NCI-H2107 (cell line): ENCODE data around the gene TATDN2.

Experiments
- DNase-seq: peaks from one replicate; lab custom pipeline; 2025; lab: John Stamatoyannopoulos, UW

TATDN2 gene

DNA sequence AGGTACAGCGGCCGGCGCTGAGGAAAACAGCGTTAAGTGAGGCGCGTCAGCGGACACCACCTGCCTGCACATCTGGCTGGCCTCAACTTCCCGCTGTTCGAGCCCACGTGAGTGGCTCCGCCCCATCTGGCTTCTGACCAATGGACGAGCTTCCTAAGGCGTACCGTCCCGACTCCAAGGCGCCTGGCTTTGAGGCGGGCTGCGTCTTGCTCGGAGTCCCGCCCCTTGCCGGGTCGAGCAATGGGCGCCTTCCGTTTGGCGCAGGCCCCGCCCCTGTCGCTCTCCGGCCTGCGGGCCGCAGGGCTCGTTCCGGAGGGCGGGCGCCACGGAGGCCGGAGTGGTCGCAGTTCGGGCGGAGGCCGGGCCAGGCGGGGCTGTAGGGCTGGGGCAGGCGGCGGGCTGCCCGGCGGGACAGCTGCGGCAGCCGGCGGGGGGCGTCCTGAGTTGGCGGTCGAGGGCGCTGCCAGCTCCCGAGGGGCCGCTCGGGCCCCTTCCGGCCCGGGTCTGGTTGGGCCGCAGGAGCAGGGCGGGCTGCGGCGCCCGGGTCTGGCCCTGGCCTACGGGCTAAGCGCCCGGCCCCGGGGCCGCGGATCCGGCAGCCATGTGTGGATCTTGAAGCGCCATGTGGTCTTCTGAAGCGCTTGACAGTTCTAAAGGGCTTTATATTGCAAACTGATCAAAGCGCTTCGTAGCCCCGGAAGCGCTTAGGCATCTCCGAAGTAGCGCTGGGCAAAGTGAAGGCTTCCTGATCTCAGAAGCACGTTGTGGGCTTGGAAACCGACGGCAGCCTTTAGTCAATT lies at the start of gene TATDN2:
TATDN2 (plus strand) TSS at position 276 of the 800 bp plus-strand sequence. CDS start 742 bp downstream, outside the sequence.
- peak; percentile 77 for DNase-seq

GRCh38 chr3:10198761-10199649 lies 49.3 kb upstream of the TATDN2 start:
- no peak for DNase-seq

DNA sequence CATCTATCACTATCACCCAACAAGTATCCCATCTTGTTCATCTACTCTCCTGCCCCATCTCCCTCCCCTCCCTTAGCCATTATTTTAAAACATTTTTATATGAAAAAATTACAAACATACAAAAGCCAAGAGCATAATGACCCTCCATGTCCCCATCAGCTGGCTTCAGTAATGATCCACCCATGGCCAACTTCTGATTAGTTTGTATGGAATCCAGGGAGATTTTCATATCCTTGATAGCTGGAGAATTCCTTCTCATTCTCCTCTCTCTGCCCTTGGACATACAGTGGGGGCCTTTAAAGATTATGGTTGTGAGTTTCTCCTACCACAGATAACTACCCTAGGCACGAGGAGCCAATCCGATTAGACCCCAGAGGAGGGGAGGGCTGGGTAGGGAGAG lies 43.3 kb upstream of the TATDN2 start:
- DNase-seq = no peak

DNA sequence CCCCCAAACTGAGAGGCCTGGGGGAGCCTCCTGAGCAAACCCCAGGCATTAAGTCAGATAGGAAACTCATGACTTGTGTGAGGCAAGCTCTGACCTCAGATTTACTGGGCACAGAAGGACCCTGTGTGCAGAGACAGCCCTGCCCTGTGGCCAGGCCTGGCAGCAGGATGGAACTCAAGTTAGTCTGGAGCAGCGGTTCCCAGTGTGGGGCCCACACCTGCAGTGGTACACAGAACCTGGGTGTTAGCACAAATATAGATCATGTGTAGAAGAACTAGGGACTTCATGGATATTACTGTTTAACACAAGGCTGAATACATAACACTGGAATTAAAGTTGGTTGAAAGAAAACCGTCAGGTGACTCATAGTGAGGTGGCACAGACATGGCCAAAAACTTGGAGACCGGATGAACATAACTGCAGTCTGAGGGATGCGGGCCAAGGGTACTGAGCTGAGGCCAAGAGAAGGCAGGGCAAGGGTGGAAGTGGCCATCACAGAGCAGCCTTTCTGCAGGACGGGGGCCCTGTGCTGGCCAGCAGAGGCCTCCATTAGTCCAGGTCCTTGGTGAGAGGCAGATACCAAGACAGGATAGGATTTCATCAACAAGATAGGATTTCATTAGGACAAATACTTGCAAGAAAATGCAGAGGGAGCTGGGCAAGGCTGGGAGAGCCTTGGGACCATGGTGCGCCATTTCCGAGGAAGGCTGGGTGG lies 42.7 kb upstream of the TATDN2 start:
- DNase-seq = no peak

DNA sequence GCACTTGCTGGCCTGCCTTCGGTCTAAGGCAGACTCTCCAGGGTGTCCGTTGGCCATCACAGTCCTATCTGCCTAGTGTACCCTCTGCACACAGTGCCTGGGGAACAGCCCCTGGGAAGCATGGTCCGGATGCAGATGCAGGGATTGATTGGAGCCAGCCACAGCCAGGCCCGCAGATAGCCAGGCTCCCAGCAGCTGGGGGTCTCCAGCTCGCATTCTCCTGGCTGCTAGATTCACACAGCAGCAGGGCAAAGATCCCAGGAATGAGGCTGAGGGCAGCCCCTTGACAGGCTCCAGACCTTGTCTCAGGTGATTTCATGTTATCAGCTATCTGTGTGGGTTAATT lies 42.1 kb upstream of the TATDN2 start:
- no peak for DNase-seq

DNA sequence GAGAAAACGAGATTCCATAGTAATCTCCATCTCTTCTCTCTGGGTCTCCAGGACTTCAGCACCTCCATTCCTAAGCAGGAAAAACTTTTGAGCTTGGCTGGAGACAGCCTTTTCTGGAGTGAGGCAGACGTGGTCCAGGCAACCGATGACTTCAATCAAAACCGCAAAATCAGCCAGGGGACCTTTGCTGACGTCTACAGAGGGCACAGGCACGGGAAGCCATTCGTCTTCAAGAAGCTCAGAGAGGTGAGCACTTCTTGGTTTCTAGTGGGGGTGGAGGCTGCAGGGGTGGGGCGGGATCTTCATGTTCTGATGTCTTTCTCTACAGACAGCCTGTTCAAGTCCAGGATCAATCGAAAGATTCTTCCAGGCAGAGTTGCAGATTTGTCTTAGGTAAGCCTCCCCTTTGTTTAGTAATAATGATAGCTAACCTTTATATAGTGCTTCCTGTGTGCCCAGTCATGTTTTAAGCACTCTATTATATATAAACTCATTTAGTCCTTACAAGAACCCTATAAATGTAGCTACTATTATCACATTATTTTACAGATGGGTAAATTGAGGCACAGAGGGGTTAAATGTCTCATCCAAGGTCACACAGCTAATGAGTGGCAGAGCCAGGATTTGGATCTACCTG lies 35.0 kb upstream of the TATDN2 start:
- DNase-seq = no peak

DNA sequence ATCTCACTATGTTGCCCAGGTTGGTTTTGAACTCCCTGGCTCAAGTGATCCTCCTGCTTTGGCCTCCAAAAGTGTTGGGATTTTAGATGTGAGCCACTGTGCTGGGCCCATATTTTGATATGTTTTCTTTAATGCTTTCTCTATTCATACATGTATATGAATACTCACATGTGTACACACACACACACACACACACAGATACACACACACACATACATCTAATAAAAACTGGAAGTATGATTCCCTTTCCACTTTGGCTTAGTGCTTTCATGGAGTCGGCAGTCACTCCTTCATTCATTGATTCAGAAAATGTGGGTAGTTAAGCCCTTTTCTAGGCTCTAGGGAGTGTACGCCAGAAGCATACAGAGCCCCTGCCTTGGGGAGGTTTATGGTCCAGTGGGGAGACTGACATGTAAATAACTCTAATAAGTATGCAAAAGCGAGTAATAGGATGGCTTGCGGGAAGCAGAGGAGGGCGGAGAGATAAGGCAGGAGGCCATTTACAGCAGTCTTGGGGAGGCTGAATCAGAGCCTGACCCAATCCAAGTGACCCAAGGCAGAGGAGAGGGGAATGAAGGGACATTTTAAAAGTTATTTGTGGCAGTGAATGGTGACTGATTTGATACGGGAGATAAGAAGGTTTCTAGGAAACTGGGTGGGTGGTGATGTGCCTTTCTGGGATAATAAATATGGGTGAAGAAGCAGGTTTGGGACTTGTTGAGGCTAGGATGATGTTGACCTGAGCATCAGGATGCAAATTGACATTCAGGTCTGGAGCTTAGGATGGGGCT lies 32.5 kb upstream of the TATDN2 start:
- DNase-seq = no peak

DNA sequence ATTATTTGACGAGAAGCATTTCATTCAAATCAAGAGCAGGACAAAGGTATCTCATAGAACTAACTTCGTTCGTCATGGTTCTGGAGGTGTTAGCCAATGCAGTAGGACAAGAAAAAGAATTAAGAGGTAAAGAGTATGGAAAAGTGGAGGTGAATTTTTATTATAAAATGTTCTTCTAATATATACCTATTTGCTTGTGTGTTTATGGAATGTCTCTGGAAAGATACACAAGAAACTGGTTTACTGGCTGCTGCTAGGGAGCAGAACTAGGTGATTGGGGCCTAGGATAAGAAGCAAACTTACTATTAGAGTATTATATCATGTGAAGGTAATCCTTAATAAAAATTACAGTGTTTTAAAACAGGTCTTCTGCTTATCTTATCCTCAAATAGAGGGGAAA lies 30.9 kb upstream of the TATDN2 start:
- no peak for DNase-seq

GRCh38 chr3:10219737-10220136 lies 28.5 kb upstream of the TATDN2 start:
- DNase-seq = no peak

- no peak for DNase-seq
Observed at GRCh38 chr3:10223676-10224639, 24.3 kb upstream of the TATDN2 start.

DNA sequence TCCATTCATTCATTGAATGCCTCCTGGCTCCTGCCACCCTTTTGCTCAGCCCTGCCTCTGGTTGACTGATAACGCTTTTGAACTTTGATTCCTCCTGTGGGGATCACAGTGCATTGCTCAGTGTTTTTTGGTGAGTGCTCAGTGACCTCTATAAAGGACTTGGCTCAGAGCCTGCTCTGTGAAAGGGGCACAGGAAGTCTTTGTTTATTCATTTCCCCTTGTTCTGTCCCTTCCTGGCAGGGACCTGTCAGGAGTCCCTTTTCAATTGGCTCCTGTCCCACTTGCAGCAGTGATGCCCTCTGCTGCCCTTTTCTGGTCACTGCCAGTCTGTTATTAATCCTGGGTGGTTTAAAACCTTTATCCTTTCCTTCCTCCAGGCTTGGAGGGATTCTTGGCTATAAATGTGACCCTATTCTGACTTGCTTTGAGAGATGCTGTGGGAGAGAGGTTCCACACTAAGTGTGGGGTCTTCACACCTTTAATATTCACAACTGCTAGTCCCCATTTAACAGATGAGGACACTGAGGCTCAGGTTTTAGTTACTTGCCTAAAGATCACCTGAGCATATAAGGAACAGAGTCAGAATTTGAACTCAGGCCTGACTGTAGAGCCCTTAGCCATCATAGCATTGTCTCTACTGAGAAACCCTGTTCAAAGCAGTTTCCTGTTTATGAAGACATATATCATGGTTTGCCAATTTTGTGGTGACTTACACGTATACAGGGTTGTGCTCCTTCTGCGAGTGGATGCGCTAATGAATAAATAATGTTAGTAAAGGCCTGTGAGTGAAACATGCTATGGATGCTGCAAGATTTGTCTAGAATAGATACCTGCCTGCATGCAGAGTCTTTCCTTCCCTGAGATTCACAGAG lies 23.2 kb upstream of the TATDN2 start:
- peak; percentile 8 for DNase-seq

DNA sequence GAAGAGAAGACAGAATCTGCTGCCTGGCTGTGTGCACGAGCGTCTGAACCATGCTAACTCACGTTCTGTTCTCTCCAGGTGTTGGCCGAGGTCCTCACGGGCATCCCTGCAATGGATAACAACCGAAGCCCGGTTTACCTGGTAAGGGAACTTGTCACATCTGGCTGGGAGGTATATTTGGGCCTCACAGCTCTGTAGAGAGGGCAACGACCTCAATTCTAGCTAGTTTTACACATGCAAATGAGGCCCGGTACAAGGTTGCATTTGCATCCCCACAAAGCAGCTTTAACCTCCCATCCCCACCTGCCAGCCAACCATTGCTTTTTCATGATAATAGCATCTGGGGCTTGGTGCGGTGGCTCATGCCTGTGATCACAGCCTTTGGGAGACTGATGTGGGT lies 22.0 kb upstream of the TATDN2 start:
- no peak for DNase-seq

- no peak for DNase-seq
Observed at GRCh38 chr3:10228248-10228950, 19.9 kb upstream of the TATDN2 start.

DNA sequence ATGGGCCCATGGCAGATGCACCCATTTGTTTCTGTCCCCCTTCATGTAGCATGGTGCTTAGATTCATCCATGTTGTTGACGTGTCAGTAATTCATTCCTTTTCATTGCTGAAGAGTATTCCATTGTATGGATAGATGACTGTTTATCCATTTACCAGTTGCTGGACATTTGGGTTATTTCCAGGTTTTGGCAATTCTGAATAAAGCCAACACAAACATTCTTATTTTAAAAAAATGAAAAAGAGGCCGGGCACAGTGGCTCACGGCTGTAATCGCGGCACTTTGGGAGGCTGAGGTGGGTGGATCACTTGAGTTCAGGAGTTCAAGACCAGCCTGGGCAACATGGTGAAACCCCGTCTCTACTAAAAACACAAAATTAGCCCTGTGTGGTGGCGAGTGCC lies 18.7 kb upstream of the TATDN2 start:
- DNase-seq = no peak

DNA sequence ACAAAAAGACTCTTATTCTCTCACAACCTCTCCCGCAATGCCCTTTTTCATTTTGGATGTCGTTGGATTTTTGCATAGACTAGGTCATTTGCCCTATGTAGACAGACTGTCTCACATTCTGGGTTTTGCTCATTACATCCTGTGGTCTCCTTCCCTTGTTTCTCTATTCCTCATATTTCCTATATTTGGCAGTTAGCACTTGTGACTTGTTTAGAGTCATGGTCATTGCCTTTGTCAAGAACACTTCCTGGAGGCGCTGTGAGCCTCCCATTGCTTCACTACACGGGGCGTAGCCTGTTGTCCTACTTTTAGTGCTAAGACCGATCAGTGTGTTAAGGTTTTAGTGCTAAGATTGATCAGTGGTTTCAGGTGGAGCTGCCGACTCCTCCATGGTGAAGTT lies 16.1 kb upstream of the TATDN2 start:
- DNase-seq = no peak

- no peak for DNase-seq
Observed at GRCh38 chr3:10233988-10234387, 14.3 kb upstream of the TATDN2 start.

- no peak for DNase-seq
Observed at GRCh38 chr3:10234526-10235230, 13.6 kb upstream of the TATDN2 start.

GRCh38 chr3:10235551-10235950 lies 12.7 kb upstream of the TATDN2 start:
- DNase-seq = no peak
